OCI-LY1 (cell line): Measurements from ENCODE around the gene FTSJ3.

Experiments used
- H2AFZ ChIP-seq: fragments of 200-600 bp; sonication (generic), shearing (Covaris generic); 2 replicates; pipeline ENCODE4 v1.6.0; 2014; ENCODE audit warnings: antibody characterized with exemption, mild to moderate bottlenecking, low read length
- H3F3A ChIP-seq: fragments of 200-600 bp; sonication (generic), shearing (Covaris generic); 2 replicates; pipeline ENCODE4 v1.6.0; 2014; ENCODE audit warnings: mild to moderate bottlenecking, antibody characterized with exemption, low read length, moderate library complexity; ENCODE audit not compliant: insufficient read depth
- H3K27ac ChIP-seq: fragments of 200-600 bp; sonication (generic); 2 replicates; pipeline ENCODE4 v1.5.1; 2014; ENCODE audit warnings: low read length, mixed run types, mild to moderate bottlenecking, low read depth; ENCODE audit not compliant: poor library complexity, severe bottlenecking
- H3K27me3 ChIP-seq: fragments of 200-600 bp; sonication (generic); 2 replicates; pipeline ENCODE4 v1.6.0; 2014; ENCODE audit warnings: antibody characterized with exemption, mild to moderate bottlenecking, low read length, moderate library complexity; ENCODE audit not compliant: insufficient read depth
- H3K36me3 ChIP-seq: fragments of 200-600 bp; sonication (generic); 2 replicates; pipeline ENCODE4 v1.6.1; 2014; ENCODE audit warnings: mild to moderate bottlenecking, antibody characterized with exemption, low read length, moderate library complexity, mixed read lengths; ENCODE audit not compliant: insufficient read depth
- H3K4me1 ChIP-seq: fragments of 200-600 bp; sonication (generic); 2 replicates; pipeline ENCODE4 v1.5.1; 2014; ENCODE audit warnings: mild to moderate bottlenecking, low read length, moderate library complexity; ENCODE audit not compliant: insufficient read depth, severe bottlenecking
- H3K4me2 ChIP-seq: fragments of 200-600 bp; sonication (generic), shearing (Covaris generic); 2 replicates; pipeline ENCODE4 v1.6.1; 2014; ENCODE audit warnings: low read length
- H3K4me3 ChIP-seq: fragments of 200-600 bp; sonication (generic); 2 replicates; pipeline ENCODE4 v1.5.1; 2014; ENCODE audit warnings: low read length, low read depth, mild to moderate bottlenecking, mixed read lengths; ENCODE audit not compliant: poor library complexity, severe bottlenecking
- H3K79me2 ChIP-seq: fragments of 200-600 bp; shearing (Covaris generic); 2 replicates; pipeline ENCODE4 v1.6.1; 2016; ENCODE audit warnings: mixed run types, low read length, mixed read lengths; ENCODE audit not compliant: insufficient read depth
- H3K9ac ChIP-seq: fragments of 200-600 bp; sonication (generic), shearing (Covaris generic); 2 replicates; pipeline ENCODE4 v1.6.1; 2014; ENCODE audit warnings: mild to moderate bottlenecking, low read length, mixed read lengths
- H3K9me2 ChIP-seq: fragments of 200-600 bp; sonication (generic), shearing (Covaris generic); 2 replicates; pipeline ENCODE4 v1.6.1; 2014; ENCODE audit warnings: low read depth, mild to moderate bottlenecking, low read length, mixed read lengths
- H3K9me3 ChIP-seq: fragments of 200-600 bp; shearing (Covaris generic); 2 replicates; pipeline ENCODE4 v1.6.1; 2014; ENCODE audit warnings: low read length, mixed read lengths
- H4K20me1 ChIP-seq: fragments of 200-600 bp; sonication (generic), shearing (Covaris generic); 2 replicates; pipeline ENCODE4 v1.6.0; 2016; ENCODE audit warnings: mild to moderate bottlenecking, low read length; ENCODE audit not compliant: insufficient read depth
- CTCF ChIP-seq: fragments of 200-600 bp; sonication (generic), shearing (Covaris generic); IDR thresholded peaks from 2 replicates; pipeline ENCODE4 v1.5.1; 2017; ENCODE audit warnings: mild to moderate bottlenecking, antibody characterized with exemption, low read length, moderate library complexity, mixed read lengths
- EZH2 ChIP-seq: fragments of 200-600 bp; sonication (generic), shearing (Covaris generic); IDR thresholded peaks from 2 replicates; pipeline ENCODE4 v1.8.0; 2017; ENCODE audit warnings: borderline replicate concordance, mixed run types, mild to moderate bottlenecking, antibody characterized with exemption, low read length, moderate library complexity, mixed read lengths

FTSJ3 gene

GRCh38 chr17:63840591-63841349 is 13.3 kb upstream of the FTSJ3 start:
- TF ChIP-seq EZH2 (no peak), CTCF (no peak)
- H3K4me3 ChIP-seq = peak overlapping the region; percentile 95
- H3K27ac ChIP-seq = peak overlapping the region; percentile 44
- peaks cover 22% of the 10 kb centered on the region for H3K36me3 ChIP-seq
- H3F3A ChIP-seq = 0 out of 2 replicates have a peak, but pooled peaks cover 6% of the 10 kb centered on the region
- peak overlapping the region; percentile 89 for H3K9ac ChIP-seq
- H2AFZ ChIP-seq = no peak overlapping the region
- H3K4me2 ChIP-seq = peak overlapping the region; percentile 83
- H3K4me1 ChIP-seq = peaks cover 49% of the 10 kb centered on the region
- H3K79me2 ChIP-seq = peaks cover 36% of the 10 kb centered on the region
- no peaks in the 10 kb centered on the region for H3K27me3 ChIP-seq
- no peaks in the 10 kb centered on the region for H3K9me2 ChIP-seq
- no peaks in the 10 kb centered on the region for H4K20me1 ChIP-seq
- H3K9me3 ChIP-seq = no peaks in the 10 kb centered on the region

- no peaks in the 10 kb centered on the region for H4K20me1 ChIP-seq
- H3K79me2 ChIP-seq = peaks cover 36% of the 10 kb centered on the region
- no peaks in the 10 kb centered on the region for H3K27me3 ChIP-seq
- H3K9me2 ChIP-seq = no peaks in the 10 kb centered on the region
- H3K4me1 ChIP-seq = peaks cover 42% of the 10 kb centered on the region
- H3K27ac ChIP-seq = peak overlapping the region; percentile 54
- peak overlapping the region; percentile 48; the same call in 1 of the 2 replicates for H3K9ac ChIP-seq
- H3K4me2 ChIP-seq = peak overlapping the region; percentile 65
- TF ChIP-seq EZH2 (no peak), CTCF (no peak)
- H3K9me3 ChIP-seq = no peaks in the 10 kb centered on the region
- peaks cover 41% of the 10 kb centered on the region for H3K36me3 ChIP-seq
- H2AFZ ChIP-seq = no peak overlapping the region
- 0 out of 2 replicates have a peak, but pooled peaks cover 2% of the 10 kb centered on the region for H3F3A ChIP-seq
- peak overlapping the region; percentile 43 for H3K4me3 ChIP-seq
These were observed 11.2 kb upstream of the FTSJ3 start for GRCh38 chr17:63838631-63839171.

GRCh38 chr17:63837962-63838600 is 10.6 kb upstream of the FTSJ3 start:
- no peaks in the 10 kb centered on the region for H4K20me1 ChIP-seq
- H2AFZ ChIP-seq = no peak overlapping the region
- no peaks in the 10 kb centered on the region for H3K9me2 ChIP-seq
- no peaks in the 10 kb centered on the region for H3K9me3 ChIP-seq
- peaks cover 36% of the 10 kb centered on the region for H3K79me2 ChIP-seq
- H3F3A ChIP-seq = no peaks in the 10 kb centered on the region
- no peak overlapping the region for H3K4me3 ChIP-seq
- H3K4me1 ChIP-seq = peaks cover 38% of the 10 kb centered on the region
- peak overlapping the region; percentile 65; the same call in 1 of the 2 replicates for H3K4me2 ChIP-seq
- H3K9ac ChIP-seq = no peak overlapping the region; the same call in 1 of the 2 replicates
- H3K27me3 ChIP-seq = no peaks in the 10 kb centered on the region
- TF ChIP-seq EZH2 (no peak), CTCF (no peak)
- H3K27ac ChIP-seq = no peak overlapping the region
- H3K36me3 ChIP-seq = peaks cover 47% of the 10 kb centered on the region
